NT2/D1 (cell line): ENCODE results near the gene CORO7.

Experiments
- SUZ12 ChIP-seq: IDR thresholded peaks from 2 replicates; pipeline ENCODE4 v1.6.1; 2011; ENCODE audit not compliant: insufficient read length, insufficient read depth; ENCODE audit errors: extremely low read depth
- ZNF274 ChIP-seq: IDR thresholded peaks from 2 replicates; pipeline ENCODE4 v1.6.1; 2011; ENCODE audit warnings: mild to moderate bottlenecking, low read depth, low read length

GRCh38 chr16:4350787-4351659 lies 65.4 kb downstream of the CORO7 start, which contains the start of gene PAM16:
- TF ChIP-seq SUZ12 (no peak), ZNF274 (no peak)
